ENCODE results near the gene FUNDC2.

The FUNDC2 gene

DNA sequence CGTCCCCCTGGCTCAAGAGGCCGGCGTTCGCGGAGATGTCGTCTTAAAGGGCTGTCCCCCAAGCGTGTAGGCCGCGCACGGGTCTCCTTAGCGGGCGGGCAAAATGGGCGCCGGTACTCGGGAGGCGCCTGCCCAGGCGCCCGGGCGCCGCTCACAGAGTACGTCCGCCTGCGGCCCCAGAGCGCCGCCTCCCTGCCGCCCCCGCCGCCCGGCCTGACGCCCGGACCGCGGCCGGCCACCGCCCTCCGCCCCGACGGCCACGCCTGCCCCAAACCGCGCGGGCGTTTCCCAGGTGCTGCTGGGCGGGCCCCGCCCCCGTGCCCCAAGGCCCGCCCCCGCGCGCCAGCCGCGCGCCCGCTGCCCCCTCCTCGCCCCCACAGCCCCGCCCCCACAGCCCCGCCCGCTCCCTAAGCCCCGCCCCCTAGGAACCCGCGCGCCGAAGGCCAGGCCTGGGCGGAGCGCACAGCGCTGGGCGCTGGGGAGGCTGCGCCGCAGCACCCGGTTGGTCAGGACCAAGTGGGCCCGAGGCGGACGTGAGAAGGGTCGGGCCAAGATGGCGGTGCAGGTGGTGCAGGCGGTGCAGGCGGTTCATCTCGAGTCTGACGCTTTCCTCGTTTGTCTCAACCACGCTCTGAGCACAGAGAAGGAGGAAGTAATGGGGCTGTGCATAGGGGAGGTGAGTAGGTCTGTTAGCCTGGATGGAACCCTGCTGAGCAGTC lies 44.5 kb downstream of the FUNDC2 start, which contains the start of the genes BRCC3, CMC4 and MTCP1:
Gene BRCC3, plus strand, starts transcription at position 534 of the 719 bp plus-strand sequence. Its CDS starts 20 bp downstream, at position 554.
Gene CMC4, minus strand, starts transcription at position 162 of the 719 bp plus-strand sequence. CDS start 7,113 bp downstream, outside the sequence.
Gene MTCP1, minus strand, starts transcription at position 162 of the 719 bp plus-strand sequence. CDS start 5,126 bp downstream, outside the sequence.
- peak; percentile 87 for DNase-seq

GRCh38 chrX:155071694-155072280 lies 45.1 kb downstream of the FUNDC2 start:
- DNase-seq = peak; percentile 31

- DNase-seq = peak; percentile 52
Measured at GRCh38 chrX:155086202-155086840, 59.7 kb downstream of the FUNDC2 start.

- peak; percentile 52 for DNase-seq
Measured at GRCh38 chrX:155086961-155087735, 60.5 kb downstream of the FUNDC2 start.

DNA sequence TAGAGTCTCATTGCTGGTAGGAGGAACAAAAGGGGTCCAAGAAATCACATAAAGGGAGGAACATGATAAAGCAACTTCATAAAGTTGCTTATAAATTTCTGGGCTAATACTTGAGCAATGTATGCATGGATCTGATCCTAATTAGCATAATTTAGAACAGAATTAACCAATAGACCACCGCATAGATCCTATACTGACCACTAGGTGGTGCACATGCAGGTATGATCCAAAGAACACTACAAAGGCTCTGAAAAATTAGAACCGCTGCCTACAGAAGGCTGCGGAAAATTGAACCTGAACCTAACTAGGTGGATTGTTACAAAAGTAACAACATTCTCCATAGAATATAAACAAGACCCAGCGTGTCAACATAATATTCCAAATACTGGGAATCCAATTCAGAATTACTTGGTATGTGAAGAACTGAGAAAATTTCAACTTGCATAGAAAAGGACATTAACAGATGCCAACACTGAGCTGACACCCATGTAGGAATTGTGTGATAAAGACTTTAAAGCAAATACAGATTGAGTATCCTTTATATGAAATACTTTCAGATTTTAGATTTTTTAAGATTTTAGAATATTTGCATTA lies 67.9 kb downstream of the FUNDC2 start:
- peak; percentile 71 for DNase-seq

DNA sequence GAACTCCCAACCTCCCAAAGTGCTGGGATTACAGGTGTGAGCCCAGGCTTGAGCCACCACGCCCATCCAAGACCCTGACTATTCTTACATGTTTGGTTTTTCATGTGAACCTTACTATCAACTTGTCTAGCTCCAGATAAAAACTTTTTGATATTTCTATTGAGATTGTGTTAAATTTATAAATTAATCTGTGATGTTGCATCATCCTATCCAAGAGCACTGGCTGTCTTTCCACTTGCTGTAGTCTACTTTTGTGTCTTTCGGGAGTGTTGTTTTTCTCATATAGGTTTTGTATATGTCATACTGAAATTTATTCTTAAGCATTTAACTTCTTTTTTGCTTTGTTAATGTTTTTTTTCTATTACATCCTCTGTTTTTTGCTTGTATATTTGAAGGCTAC lies 79.3 kb downstream of the FUNDC2 start:
- DNase-seq = no peak

DNA sequence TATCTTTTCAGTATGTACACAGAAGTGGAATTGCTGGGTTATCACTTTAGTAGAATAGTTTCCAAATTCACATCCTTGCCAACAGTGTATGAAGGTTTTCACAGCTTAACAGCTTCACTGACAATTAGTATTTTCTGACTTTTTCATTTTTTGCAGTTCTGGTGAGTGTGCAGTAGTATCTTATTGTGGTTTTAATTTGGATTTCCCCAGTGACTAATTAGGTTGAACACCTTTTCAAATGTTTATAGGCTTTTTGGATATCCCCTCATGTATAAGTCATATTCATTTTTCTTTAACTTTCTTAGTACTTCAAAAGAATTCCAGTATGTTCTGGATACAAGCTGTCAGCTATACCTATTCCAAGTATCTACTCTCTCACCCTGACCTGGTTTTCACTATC lies 81.8 kb downstream of the FUNDC2 start:
- no peak for DNase-seq
